ENCODE results near the gene RRBP1.

The RRBP1 gene

GRCh38 chr20:17622851-17623508 is 59.1 kb downstream of the RRBP1 start:
- DNase-seq (ENCODE audit: low spot score): no peak

DNA sequence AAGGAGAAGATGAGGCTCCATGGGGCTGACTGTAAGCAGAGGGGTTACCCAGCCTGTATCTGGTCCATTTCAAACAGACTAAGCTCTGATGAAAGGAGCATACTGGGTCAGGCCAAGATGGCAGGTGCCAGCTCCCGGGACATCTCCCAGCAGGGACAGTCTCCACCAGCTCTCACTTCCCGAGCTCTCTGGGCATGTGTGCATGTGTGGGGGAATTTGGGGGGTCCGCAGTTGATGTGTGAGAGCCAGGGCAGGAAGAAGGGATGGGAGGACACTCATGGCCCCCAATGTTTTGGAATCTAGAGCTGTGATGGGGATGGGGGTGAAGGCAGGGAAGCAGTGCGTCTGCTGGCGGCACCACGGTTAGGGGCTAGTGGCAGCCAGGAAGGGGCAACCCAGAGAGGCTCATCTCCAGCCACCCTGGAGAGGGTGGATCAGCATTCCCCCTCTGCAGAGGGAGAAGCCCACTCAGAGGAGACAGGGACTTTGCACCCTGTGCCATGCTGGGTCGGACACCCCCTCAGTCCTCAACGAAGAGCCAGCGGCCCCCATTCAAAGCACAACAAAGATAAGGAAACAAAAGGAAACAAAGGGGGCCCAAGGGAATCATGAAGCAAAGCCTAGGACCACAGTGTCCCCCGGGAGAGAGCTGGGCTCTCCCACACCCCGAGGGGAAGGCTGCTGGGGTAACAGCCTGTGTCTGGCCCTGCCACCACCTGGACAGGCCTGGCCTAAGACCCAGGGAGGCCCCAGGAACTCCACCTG is 59.8 kb downstream of the RRBP1 start:
- DNase-seq (ENCODE audit: low spot score): no peak

- no peak for DNase-seq (ENCODE audit: low spot score)
Observed at GRCh38 chr20:17621229-17621968, 60.6 kb downstream of the RRBP1 start.

DNA sequence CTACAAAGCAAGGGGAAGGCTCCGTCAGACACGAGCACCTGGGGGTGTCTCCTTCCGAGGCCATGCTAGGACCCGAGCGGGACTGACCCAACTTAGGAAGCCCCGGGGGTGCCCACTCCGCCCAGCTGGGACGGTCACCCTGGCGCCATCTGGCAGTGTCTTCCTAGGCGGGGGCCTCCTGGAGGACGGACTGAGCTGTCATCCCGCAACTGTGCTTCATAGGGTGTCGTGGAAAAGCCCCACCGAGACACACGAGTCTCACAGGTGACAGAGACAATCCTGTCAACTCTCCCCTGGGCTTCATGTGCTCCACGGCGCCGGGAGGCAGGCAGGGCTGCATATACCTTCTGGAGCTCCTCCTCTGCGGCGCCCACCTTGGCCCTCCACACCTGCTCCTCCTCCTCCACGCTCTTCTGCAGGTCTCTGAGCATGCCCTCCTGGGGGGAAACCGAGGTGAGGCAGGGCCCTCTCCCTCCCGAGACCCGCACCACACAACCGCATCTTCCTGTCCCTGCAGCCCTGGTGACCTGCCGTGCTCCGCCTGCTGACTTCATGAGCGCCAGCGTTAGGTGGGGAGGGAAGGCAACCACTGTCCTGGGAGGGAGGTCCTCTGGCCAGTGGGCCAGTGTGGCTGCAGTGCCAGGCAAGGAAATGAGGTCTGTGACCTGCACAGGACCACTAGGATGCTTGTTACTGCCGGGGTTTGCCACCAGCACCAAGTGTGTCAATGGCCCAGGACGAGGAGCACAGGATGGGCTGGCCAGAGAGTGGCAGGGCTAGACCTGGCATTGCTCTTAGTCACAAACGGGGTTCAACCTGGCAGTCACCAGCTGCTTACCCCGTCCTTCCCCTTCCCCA is 61.4 kb downstream of the RRBP1 start:
- no peak for DNase-seq (ENCODE audit: low spot score)

GRCh38 chr20:17619351-17620093 is 62.5 kb downstream of the RRBP1 start:
- DNase-seq (ENCODE audit: low spot score): no peak

DNA sequence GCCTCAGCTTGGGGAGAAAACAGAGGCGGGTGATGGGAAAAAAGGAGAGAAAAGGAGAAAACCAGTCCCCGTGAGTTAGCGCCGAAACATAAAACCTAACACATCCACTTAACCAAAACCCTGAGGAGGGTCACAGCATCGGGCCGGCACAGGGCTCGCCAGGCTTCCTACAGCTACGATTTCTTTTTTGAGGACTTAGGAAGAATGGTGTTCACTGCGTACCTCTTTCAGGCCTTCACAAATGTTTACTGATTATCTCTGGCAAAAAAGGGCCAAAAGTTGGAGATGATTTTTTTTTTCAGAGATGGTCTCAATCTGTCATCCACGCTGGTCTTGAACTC is 63.4 kb downstream of the RRBP1 start:
- DNase-seq (ENCODE audit: low spot score): no peak

DNA sequence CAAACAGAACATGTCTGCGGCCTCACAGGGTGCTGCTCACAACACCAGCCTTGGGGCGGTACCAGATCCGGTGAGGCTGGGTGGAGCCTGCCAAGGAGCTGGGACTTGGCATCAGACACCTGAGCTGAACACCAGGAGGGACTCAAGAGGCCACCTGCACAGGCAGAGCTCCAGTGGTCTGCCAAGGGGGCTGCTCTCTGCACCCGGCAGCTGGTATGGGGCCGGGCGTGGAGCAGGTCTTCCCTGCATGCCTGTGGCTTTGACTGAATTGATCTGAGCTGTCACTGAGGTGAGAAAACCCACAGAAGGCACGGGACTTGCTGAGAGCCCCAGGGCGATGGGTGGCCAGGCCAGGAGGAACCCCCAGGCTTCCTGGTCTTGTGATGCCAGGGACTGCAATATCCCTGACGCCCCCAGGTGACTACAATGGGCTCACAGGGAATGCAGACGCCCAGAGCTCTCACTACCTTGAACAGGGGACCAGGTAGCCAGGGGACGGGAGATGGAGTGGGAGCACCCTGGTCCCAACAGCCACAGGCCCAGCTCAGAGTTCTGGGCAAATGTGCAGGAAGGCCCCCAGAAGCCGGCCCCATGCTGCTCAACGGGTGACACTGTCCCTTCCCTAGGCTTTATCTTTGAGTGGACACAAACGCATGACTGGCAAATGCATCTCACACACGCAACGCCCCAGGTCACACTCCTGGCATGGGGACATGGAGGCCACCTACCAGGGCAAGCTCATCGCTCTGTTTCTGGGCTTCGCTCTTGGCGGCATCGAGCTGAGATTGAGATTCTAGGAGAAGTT is 64.0 kb downstream of the RRBP1 start:
- DNase-seq (ENCODE audit: low spot score): no peak

GRCh38 chr20:17617212-17617867 is 64.7 kb downstream of the RRBP1 start:
- DNase-seq (ENCODE audit: low spot score): peak; percentile 61

DNA sequence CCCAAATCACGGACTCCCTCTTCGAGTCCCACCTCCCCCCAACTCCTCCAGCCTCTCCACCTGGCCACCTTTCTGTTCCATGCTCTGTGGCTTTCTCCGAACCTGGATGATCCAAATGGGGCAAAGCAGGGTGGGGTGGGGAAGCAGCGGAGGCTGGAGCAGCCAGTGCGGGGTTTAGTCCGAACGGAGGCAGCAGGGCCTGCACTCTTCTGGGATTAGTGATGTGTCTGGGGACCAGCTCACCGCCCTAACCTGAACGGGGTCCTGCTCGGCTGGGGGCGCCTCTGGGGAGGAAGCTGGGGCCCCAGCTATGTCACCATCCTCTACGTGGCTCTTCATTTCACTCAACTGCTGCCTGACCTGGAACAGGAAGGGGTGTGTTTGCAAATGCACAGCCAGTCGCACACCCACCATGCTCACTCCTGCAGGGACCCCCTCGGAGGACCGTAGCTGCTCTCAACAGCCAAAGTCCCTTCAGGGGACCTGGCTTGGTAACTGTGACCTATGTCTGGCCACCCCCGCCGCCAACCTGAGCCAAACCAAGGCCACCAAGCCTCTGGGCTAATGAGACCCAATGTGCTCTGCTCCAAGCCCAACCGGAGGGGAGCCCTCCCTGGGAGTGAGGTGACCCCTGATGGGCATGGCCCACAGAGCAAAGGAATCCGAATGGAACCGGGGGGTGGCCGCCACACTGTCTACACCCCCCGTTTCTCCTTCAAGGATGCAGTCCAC is 65.4 kb downstream of the RRBP1 start:
- DNase-seq (ENCODE audit: low spot score): no peak

DNA sequence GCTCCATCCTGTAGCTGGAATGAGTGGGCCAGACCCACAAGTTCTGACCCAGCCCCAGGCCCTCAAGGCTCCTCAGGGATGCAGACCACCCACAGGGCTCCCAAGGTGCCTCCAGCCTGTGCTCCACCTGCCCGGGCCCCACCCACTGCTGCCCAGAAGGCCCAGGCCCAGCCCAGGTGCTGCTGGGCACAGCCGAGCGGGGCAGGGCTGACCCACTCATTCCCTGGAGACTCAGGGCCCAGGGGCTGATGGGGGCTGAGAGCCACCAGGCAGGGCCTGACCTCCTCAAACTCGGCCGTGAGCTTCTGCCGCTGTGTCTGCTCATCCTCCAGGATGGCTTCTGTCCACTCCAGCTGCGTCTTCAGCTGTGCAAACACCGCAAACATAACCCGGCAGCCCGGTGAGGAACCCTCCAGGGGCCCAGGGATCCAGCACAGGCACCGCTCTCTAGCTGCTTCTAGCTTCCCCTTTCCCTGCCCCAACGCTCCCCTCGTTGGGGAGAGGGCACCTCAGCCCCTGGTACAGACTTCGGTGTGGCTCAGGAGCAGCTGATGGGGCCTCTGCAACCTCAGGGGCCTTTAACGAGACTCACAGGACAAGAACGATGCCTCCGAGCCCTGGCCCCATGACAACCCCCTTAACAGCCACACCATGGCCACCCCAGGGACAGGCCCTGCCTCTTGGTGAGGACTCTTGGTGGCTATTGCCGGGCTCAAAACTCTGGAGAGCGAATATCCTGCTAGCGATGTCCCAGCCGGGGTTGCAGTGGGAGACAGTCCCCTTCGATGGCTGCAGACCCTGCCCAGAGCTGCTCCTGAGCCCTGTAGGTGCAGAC is 66.2 kb downstream of the RRBP1 start:
- no peak for DNase-seq (ENCODE audit: low spot score)

GRCh38 chr20:17614812-17615644 is 67.0 kb downstream of the RRBP1 start:
- DNase-seq (ENCODE audit: low spot score): no peak

GRCh38 chr20:17614176-17614811 is 67.7 kb downstream of the RRBP1 start:
- peak; percentile 74 for DNase-seq (ENCODE audit: low spot score)

DNA sequence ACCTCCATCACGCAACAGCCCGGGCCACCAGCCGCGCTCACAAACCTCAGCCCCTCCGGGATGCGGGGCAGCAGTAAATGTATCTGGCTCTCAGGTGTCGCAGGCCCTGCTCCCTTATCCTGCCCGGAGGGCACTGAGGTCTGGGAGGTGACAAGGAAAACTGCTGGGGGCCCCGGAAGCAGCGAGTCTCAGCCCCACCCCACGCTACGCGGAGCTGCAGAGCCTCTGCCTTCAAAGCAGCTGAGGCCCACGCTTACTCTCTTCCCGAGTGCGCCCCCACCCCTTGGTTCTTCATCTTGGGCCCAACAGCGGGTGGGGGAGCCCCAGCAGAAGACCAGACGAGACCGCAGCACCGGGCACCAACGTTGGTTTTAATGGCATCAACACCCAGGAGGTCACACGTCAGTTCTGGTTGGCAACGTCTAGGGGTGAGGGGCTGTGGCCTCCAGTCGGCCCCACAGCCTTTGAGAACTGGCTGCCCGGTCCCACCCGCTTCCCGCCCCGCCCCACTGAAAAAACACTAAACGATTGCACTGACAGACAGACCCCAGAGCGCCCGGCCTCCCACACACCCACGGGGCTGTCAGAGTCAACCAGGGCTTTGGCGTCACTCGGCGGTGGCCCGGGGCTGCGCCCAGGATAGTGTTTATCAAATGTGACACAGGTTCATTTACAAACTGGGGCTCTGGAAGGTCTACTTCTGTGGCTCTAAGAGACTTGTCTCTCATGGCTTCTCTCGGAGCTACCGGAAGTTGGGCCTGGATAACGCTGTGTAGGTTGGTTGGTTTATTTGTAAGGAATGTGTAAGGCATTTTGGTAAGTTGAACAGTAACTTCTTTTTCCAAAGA is 68.5 kb downstream of the RRBP1 start:
- DNase-seq (ENCODE audit: low spot score): peak; percentile 16

GRCh38 chr20:17612992-17613327 is 69.1 kb downstream of the RRBP1 start:
- DNase-seq (ENCODE audit: low spot score): peak; percentile 15

GRCh38 chr20:17612287-17612991 is 69.6 kb downstream of the RRBP1 start:
- DNase-seq (ENCODE audit: low spot score): peak; percentile 54
